ENCODE results near the gene TAGAP.

DNA sequence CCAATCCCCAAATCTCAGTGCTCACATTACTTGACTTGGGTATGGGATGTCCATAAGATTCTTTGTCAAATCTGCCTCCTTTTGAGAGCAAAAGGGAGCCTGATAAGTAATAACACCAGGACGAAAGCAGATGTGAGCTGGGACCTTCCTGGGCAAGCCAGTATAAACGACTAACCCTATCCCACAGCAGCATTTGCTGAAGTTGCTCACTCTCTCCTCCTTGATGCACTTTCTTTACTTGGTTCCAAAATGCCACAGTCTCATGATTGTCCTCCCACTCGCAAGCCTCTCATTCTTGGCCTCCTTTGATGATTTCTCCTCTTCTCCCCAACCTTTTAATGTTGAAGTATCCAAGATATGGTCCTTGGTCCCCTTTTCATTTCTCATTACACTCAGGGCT lies 44.7 kb upstream of the TAGAP start:
- TF ChIP-seq ARNTL (CRISPR knock-in tag; IDR thresholded peaks at IDR 0.05; ENCODE audit: borderline replicate concordance, low read depth) (no peak), TOX (CRISPR knock-in tag; IDR thresholded peaks at IDR 0.05; ENCODE audit: borderline replicate concordance) (no peak), RARB (CRISPR knock-in tag; IDR thresholded peaks at IDR 0.05) (no peak), TCF4 (CRISPR knock-in tag; IDR thresholded peaks at IDR 0.05; ENCODE audit: borderline replicate concordance) (no peak), ISL1 (CRISPR knock-in tag; IDR thresholded peaks at IDR 0.05) (no peak), OSR1 (CRISPR knock-in tag; IDR thresholded peaks at IDR 0.05) (no peak), ZFP30 (CRISPR knock-in tag; IDR thresholded peaks at IDR 0.05) (no peak), CREB5 (CRISPR knock-in tag; IDR thresholded peaks at IDR 0.05; ENCODE audit: low read depth) (no peak), ZFP3 (CRISPR knock-in tag; IDR thresholded peaks at IDR 0.05) (no peak), PPARA (CRISPR knock-in tag; IDR thresholded peaks at IDR 0.05; ENCODE audit: borderline replicate concordance) (no peak)
- TF ChIP-seq, protein P1, sequence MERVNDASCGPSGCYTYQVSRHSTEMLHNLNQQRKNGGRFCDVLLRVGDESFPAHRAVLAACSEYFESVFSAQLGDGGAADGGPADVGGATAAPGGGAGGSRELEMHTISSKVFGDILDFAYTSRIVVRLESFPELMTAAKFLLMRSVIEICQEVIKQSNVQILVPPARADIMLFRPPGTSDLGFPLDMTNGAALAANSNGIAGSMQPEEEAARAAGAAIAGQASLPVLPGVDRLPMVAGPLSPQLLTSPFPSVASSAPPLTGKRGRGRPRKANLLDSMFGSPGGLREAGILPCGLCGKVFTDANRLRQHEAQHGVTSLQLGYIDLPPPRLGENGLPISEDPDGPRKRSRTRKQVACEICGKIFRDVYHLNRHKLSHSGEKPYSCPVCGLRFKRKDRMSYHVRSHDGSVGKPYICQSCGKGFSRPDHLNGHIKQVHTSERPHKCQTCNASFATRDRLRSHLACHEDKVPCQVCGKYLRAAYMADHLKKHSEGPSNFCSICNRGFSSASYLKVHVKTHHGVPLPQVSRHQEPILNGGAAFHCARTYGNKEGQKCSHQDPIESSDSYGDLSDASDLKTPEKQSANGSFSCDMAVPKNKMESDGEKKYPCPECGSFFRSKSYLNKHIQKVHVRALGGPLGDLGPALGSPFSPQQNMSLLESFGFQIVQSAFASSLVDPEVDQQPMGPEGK (CRISPR knock-in tag; IDR thresholded peaks at IDR 0.05; ENCODE audit: borderline replicate concordance): no peak

Data from SK-N-SH treated with all-trans-retinoic acid at 6 μM for 48 hours (cell line).